Measurements from ENCODE around the gene ATF2. TPM values are rescaled to one million over a fixed set of nuclear protein-coding genes. Genes with fewer than 3 reads are reported as not detected.

Gene ATF2
- total and polyA plus RNA-seq, 2 of the 13 experiments (the other 11 are each of a cell fraction or from before 2014, with no cell fraction given), result 91.6 to 95.1 TPM

- TF ChIP-seq AKNA (CRISPR knock-in tag; IDR thresholded peaks at IDR 0.05; ENCODE audit: borderline replicate concordance), result no peak
- no peak; the same call in 1 of the 2 replicates for TF ChIP-seq IRF1 (CRISPR knock-in tag; IDR thresholded peaks at IDR 0.05; ENCODE audit: low read depth)
- TF ChIP-seq ZSCAN29 (CRISPR knock-in tag; conservative IDR thresholded peaks at IDR 0.05), result peak; percentile 91
- peak; percentile 99 for TF ChIP-seq ZGPAT (CRISPR knock-in tag; IDR thresholded peaks at IDR 0.05)
- TF ChIP-seq TBL1XR1 (IDR thresholded peaks at IDR 0.05; ENCODE audit: borderline replicate concordance, low read length, partially characterized antibody), result peak; percentile 97
- TF ChIP-seq FOXC1 (CRISPR knock-in tag; IDR thresholded peaks at IDR 0.05; ENCODE audit: borderline replicate concordance), result peak; percentile 91; the same call in 1 of the 2 replicates
- TF ChIP-seq KDM3A (CRISPR knock-in tag; IDR thresholded peaks at IDR 0.05; ENCODE audit: low read depth), result peak; percentile 97
- TF ChIP-seq ZNF879 (CRISPR knock-in tag; IDR thresholded peaks at IDR 0.05), result no peak
- 0 out of 2 replicates have a peak, but pooled peaks have one; percentile 77 for TF ChIP-seq HOXA9 (CRISPR knock-in tag; IDR thresholded peaks at IDR 0.05; ENCODE audit: borderline replicate concordance)
- TF ChIP-seq ZNF235 (CRISPR knock-in tag; IDR thresholded peaks at IDR 0.05; ENCODE audit: borderline replicate concordance), result 0 out of 2 replicates have a peak, but pooled peaks have one; percentile 14
- TF ChIP-seq SP4 (CRISPR knock-in tag; IDR thresholded peaks at IDR 0.05), result peak; percentile 81
- peak; percentile 86 for TF ChIP-seq ZBTB7B (CRISPR knock-in tag; IDR thresholded peaks at IDR 0.05)
- no peak for TF ChIP-seq PAX8 (CRISPR knock-in tag; IDR thresholded peaks at IDR 0.05; ENCODE audit: borderline replicate concordance)
- peak; percentile 100 for TF ChIP-seq POGZ (CRISPR knock-in tag; IDR thresholded peaks at IDR 0.05)
- no peak for TF ChIP-seq ZNF550 (CRISPR knock-in tag; IDR thresholded peaks at IDR 0.05; ENCODE audit: borderline replicate concordance)
- peak; percentile 82 for TF ChIP-seq ZNF761 (CRISPR knock-in tag; conservative IDR thresholded peaks at IDR 0.05)
- TF ChIP-seq ZFP37 (CRISPR knock-in tag; IDR thresholded peaks at IDR 0.05; ENCODE audit: borderline replicate concordance), result no peak
Measured at GRCh38 chr2:175062787-175063585, 105.0 kb downstream of the ATF2 start (continued).

Data from HepG2 (cell line).